ENCODE measurements around the gene GRHL1. TPM values are rescaled to one million over a fixed set of nuclear protein-coding genes. Genes with fewer than 3 reads are reported as not detected.

GRHL1 gene
- total and polyA plus RNA-seq, 2 experiments from 2014 or later, result 2.9 to 4.2 TPM

GRCh38 chr2:9975805-9976447 lies 24.4 kb downstream of the GRHL1 start:
- no peak for ATAC-seq
- H3K9me3 Mint-ChIP-seq, result no peaks in the 10 kb centered on the region
- Histone ChIP-seq H3K4me1 (ENCODE audit: insufficient read depth) (no peaks in the 10 kb centered on the region), H3K4me2 (no peak overlapping the region), H3K79me2 (replicated peaks; ENCODE audit: insufficient read depth) (no peaks in the 10 kb centered on the region), H3K27ac (ENCODE audit: low read depth) (no peak overlapping the region), H2AFZ (no peak overlapping the region), H3K36me3 (ENCODE audit: insufficient read depth) (no peaks in the 10 kb centered on the region), H3K27me3 (ENCODE audit: insufficient read depth) (no peaks in the 10 kb centered on the region), H3K4me3 (no peak overlapping the region), H3F3A (replicated peaks; ENCODE audit: low read depth) (no peaks in the 10 kb centered on the region), H3K9me2 (ENCODE audit: insufficient read depth) (0 out of 2 replicates have a peak, but pooled peaks cover 3% of the 10 kb centered on the region), H4K20me1 (replicated peaks; ENCODE audit: insufficient read depth) (no peaks in the 10 kb centered on the region)
- H3K27me3 Mint-ChIP-seq (ENCODE audit: insufficient read depth, low read depth, poor library complexity), result peaks cover 6% of the 10 kb centered on the region
- H3K4me1 Mint-ChIP-seq, result peaks cover 5% of the 10 kb centered on the region; the same call in 2 of the 3 replicates
- TF ChIP-seq NANOG (IDR thresholded peaks at IDR 0.05; ENCODE audit: borderline replicate concordance), result no peak
- no peak for TF ChIP-seq STAT1 (IDR thresholded peaks at IDR 0.05; ENCODE audit: unreplicated experiment)
- TF ChIP-seq ETS1 (IDR thresholded peaks at IDR 0.05), result no peak
- no peak for TF ChIP-seq REST (IDR thresholded peaks at IDR 0.05; ENCODE audit: unreplicated experiment)
- TF ChIP-seq EZH2phosphoT487 (IDR thresholded peaks at IDR 0.05; ENCODE audit: unreplicated experiment), result no peak
- TF ChIP-seq POLR2AphosphoS5 (IDR thresholded peaks at IDR 0.05; ENCODE audit: low read depth), result no peak
- no peak for TF ChIP-seq ZNF114 (CRISPR knock-in tag; IDR thresholded peaks at IDR 0.05)
- TF ChIP-seq CREB1 (CRISPR knock-in tag; IDR thresholded peaks at IDR 0.05; ENCODE audit: low read depth), result no peak
- no peak for TF ChIP-seq ZNF462 (CRISPR knock-in tag; IDR thresholded peaks at IDR 0.05)
- no peak for TF ChIP-seq CTCF (conservative IDR thresholded peaks at IDR 0.05; ENCODE audit: low read depth in 2 of 2)
- TF ChIP-seq EZH2 (IDR thresholded peaks at IDR 0.05; ENCODE audit: low read depth, unreplicated experiment), result no peak
- TF ChIP-seq JUNB (IDR thresholded peaks at IDR 0.05; ENCODE audit: unreplicated experiment), result no peak
- no peak for TF ChIP-seq ZNF331 (CRISPR knock-in tag; IDR thresholded peaks at IDR 0.05; ENCODE audit: low read depth)
- no peak overlapping the region for H3K4me3 Mint-ChIP-seq
- no peak overlapping the region for H3K27ac Mint-ChIP-seq
- no peak for DNase-seq (ENCODE audit: low spot score)
- H3K36me3 Mint-ChIP-seq (ENCODE audit: low read depth), result no peaks in the 10 kb centered on the region
